ENCODE data around the gene CHKB.
A peak's percentile ranks its signal among the peaks of the same experiment; 100 is the strongest.

The CHKB gene

GRCh38 chr22:50595189-50595588 lies 12.5 kb upstream of the CHKB start:
- H3K27ac Mint-ChIP-seq: no peak overlapping the region
- peaks cover 20% of the 10 kb centered on the region for H3K27me3 Mint-ChIP-seq (ENCODE audit: low read depth)
- H3K4me1 Mint-ChIP-seq (ENCODE audit: low read depth): no peaks in the 10 kb centered on the region
- no peak overlapping the region for H3K4me3 Mint-ChIP-seq
- H3K36me3 Mint-ChIP-seq (ENCODE audit: low read depth): no peaks in the 10 kb centered on the region
- DNase-seq (ENCODE audit: low spot score): no peak
- no peaks in the 10 kb centered on the region for H3K9me3 Mint-ChIP-seq

DNA sequence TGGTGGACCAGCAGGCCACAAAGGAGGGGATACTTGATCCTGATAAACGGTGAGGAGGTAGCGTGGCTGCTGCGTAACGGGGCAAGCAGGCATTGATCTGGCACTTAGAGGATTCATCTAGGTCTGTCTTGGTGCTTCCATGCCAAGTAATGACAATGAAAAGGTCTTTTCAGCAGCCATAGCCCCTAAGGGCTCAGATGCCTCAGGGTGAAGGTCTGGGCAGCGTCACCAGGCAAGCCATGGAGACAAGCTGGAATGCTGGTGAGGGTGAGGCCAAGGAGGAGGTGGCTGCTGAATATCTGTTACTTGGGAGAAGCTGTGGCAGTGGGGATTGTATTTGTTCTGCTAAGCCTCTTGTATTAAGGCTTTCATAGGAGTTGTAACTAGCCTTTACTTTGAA lies 4.8 kb upstream of the CHKB start:
- H3K4me1 Mint-ChIP-seq (ENCODE audit: low read depth): peaks cover 7% of the 10 kb centered on the region
- no peak overlapping the region for H3K27ac Mint-ChIP-seq
- H3K27me3 Mint-ChIP-seq (ENCODE audit: low read depth): peaks cover 4% of the 10 kb centered on the region
- H3K4me3 Mint-ChIP-seq: no peak overlapping the region
- DNase-seq (ENCODE audit: low spot score): no peak
- no peaks in the 10 kb centered on the region for H3K9me3 Mint-ChIP-seq
- H3K36me3 Mint-ChIP-seq (ENCODE audit: low read depth): no peaks in the 10 kb centered on the region

GRCh38 chr22:50586416-50586815 lies 3.8 kb upstream of the CHKB start:
- Mint-ChIP-seq H3K4me1 (ENCODE audit: low read depth) (peaks cover 9% of the 10 kb centered on the region), H3K4me3 (no peak overlapping the region), H3K27ac (no peak overlapping the region), H3K36me3 (ENCODE audit: low read depth) (no peaks in the 10 kb centered on the region), H3K27me3 (ENCODE audit: low read depth) (peaks cover 4% of the 10 kb centered on the region), H3K9me3 (no peaks in the 10 kb centered on the region)
- DNase-seq (ENCODE audit: low spot score): no peak

DNA sequence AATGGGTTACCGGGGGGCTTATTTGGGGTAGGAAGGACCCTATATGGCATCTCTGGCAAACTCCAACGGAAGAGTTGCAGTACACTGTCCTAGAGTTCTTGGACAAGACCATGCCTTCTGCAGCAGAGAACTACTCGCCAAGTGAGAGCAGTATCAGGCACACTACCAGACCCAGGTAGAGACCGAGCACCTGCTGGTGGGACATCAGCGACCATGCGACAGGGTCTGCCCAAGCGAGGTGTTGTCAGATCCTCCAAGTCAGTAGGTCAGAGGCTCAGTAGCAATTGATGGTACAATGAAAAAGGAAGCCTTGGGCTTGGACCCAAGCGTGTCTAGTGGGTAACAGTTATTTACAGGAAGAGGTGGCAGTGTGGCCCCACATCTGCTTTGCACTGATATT lies 3.1 kb upstream of the CHKB start:
- no peak for DNase-seq (ENCODE audit: low spot score)
- no peak overlapping the region for H3K4me3 Mint-ChIP-seq
- peaks cover 11% of the 10 kb centered on the region for H3K4me1 Mint-ChIP-seq (ENCODE audit: low read depth)
- no peak overlapping the region for H3K27ac Mint-ChIP-seq
- H3K9me3 Mint-ChIP-seq: no peaks in the 10 kb centered on the region
- peaks cover 4% of the 10 kb centered on the region for H3K27me3 Mint-ChIP-seq (ENCODE audit: low read depth)
- H3K36me3 Mint-ChIP-seq (ENCODE audit: low read depth): no peaks in the 10 kb centered on the region

- Mint-ChIP-seq H3K4me1 (ENCODE audit: low read depth) (peaks cover 11% of the 10 kb centered on the region), H3K27me3 (ENCODE audit: low read depth) (peaks cover under 1% of the 10 kb centered on the region), H3K9me3 (no peaks in the 10 kb centered on the region), H3K36me3 (ENCODE audit: low read depth) (peaks cover 5% of the 10 kb centered on the region), H3K27ac (no peak overlapping the region), H3K4me3 (no peak overlapping the region)
- no peak for DNase-seq (ENCODE audit: low spot score)
These were observed 2.6 kb upstream of the CHKB start for GRCh38 chr22:50585238-50585637.

GRCh38 chr22:50584106-50585096 lies 1.8 kb upstream of the CHKB start:
- H3K27me3 Mint-ChIP-seq (ENCODE audit: low read depth): no peaks in the 10 kb centered on the region
- peaks cover 11% of the 10 kb centered on the region for H3K36me3 Mint-ChIP-seq (ENCODE audit: low read depth)
- DNase-seq (ENCODE audit: low spot score): no peak
- peaks cover 11% of the 10 kb centered on the region for H3K4me1 Mint-ChIP-seq (ENCODE audit: low read depth)
- H3K4me3 Mint-ChIP-seq: peak overlapping the region; percentile 90
- no peaks in the 10 kb centered on the region for H3K9me3 Mint-ChIP-seq
- H3K27ac Mint-ChIP-seq: no peak overlapping the region

GRCh38 chr22:50583294-50583861 lies 729 bp upstream of the CHKB start:
- Mint-ChIP-seq H3K4me1 (ENCODE audit: low read depth) (peaks cover 11% of the 10 kb centered on the region), H3K27ac (peak overlapping the region; percentile 74)

GRCh38 chr22:50581950-50582492 lies 628 bp downstream of the CHKB start:
- Mint-ChIP-seq H3K36me3 (ENCODE audit: low read depth) (peaks cover 19% of the 10 kb centered on the region), H3K4me3 (peak overlapping the region; percentile 87), H3K27me3 (ENCODE audit: low read depth) (no peaks in the 10 kb centered on the region), H3K9me3 (no peaks in the 10 kb centered on the region), H3K4me1 (ENCODE audit: low read depth) (peaks cover 14% of the 10 kb centered on the region), H3K27ac (peak overlapping the region; percentile 96)
- DNase-seq (ENCODE audit: low spot score): no peak

More at GRCh38 chr22:50583294-50583861, 729 bp upstream of the CHKB start:
- H3K36me3 Mint-ChIP-seq (ENCODE audit: low read depth): peaks cover 14% of the 10 kb centered on the region
- no peak for DNase-seq (ENCODE audit: low spot score)
- peak overlapping the region; percentile 90 for H3K4me3 Mint-ChIP-seq
- H3K27me3 Mint-ChIP-seq (ENCODE audit: low read depth): no peaks in the 10 kb centered on the region
- H3K9me3 Mint-ChIP-seq: no peaks in the 10 kb centered on the region

DNA sequence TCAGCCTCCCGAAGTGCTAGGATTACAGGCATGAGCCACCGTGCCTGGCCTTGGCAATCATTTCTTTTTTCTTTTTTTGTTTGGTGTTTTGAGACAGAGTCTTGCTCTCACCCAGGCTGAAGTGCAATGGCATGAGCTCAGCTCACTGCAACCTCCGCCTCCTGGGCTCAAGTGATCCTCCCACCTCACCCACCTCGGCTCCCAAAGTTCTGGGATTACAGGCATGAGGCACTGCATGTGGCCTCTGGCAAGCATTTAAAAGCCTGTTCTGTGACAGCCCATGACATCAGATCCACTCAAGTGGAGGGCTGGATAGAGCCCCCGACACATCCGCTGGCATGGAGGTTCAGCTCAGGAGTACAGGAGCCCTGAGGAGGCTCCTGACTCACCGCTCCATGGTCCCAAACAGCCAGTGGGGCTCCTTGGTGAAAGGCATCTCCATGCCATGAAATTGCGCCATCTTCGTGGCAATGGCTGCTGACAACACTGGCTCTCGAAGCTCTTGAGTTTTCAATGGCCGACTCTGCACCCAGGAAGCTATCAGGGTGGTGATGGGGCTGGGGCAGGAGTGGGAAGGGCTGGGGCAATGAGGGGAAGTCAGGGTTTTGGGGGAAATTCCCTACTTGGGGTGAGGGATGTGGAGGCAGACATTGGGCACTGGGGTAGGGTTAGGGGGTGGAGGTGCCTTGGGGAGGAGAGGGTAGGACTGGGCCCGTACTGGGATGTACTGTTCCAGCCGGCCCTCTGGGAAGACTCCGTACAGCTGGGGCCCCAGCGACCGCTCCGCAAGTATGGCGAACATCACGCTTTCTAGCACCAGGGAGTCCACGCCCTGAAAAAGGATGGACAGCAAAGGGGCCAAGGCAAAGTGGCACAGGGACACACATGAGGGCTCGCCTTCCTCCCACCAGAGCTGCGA lies 1.4 kb downstream of the CHKB start:
- DNase-seq (ENCODE audit: low spot score): no peak
- peaks cover 23% of the 10 kb centered on the region for H3K36me3 Mint-ChIP-seq (ENCODE audit: low read depth)
- no peaks in the 10 kb centered on the region for H3K27me3 Mint-ChIP-seq (ENCODE audit: low read depth)
- peaks cover 14% of the 10 kb centered on the region for H3K4me1 Mint-ChIP-seq (ENCODE audit: low read depth)
- peak overlapping the region; percentile 76 for H3K27ac Mint-ChIP-seq
- no peaks in the 10 kb centered on the region for H3K9me3 Mint-ChIP-seq
- H3K4me3 Mint-ChIP-seq: peak overlapping the region; percentile 86

DNA sequence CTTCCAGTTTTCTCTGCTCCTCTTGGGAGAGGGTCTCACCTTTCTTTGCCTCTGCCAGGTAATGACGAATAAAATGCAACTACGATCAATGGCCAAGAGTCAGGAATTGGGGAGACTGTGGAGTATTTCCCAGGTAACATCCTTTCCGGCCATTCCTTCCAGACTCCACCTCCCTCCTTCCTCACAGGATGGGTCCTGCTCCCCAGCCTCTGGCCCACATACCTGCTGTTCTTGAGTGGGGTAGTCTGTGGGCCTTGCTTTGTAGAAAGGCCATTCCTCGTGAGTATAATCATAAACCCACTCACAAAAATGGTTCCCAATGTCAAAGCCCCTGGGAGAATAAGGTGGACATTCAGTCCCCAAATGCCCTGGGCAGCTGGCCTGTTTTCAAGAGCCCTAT lies 2.9 kb downstream of the CHKB start:
- H3K4me3 Mint-ChIP-seq: no peak overlapping the region

GRCh38 chr22:50578776-50579310 lies 3.8 kb downstream of the CHKB start:
- Mint-ChIP-seq H3K27me3 (ENCODE audit: low read depth) (no peaks in the 10 kb centered on the region), H3K27ac (no peak overlapping the region), H3K9me3 (no peaks in the 10 kb centered on the region), H3K36me3 (ENCODE audit: low read depth) (peaks cover 27% of the 10 kb centered on the region), H3K4me1 (ENCODE audit: low read depth) (peaks cover 12% of the 10 kb centered on the region), H3K4me3 (no peak overlapping the region)
- DNase-seq (ENCODE audit: low spot score): no peak

More for the DNA sequence above, 2.9 kb downstream of the CHKB start:
- no peaks in the 10 kb centered on the region for H3K27me3 Mint-ChIP-seq (ENCODE audit: low read depth)
- H3K4me1 Mint-ChIP-seq (ENCODE audit: low read depth): peaks cover 14% of the 10 kb centered on the region
- H3K9me3 Mint-ChIP-seq: no peaks in the 10 kb centered on the region
- DNase-seq (ENCODE audit: low spot score): no peak
- peaks cover 23% of the 10 kb centered on the region for H3K36me3 Mint-ChIP-seq (ENCODE audit: low read depth)
- H3K27ac Mint-ChIP-seq: no peak overlapping the region

DNA sequence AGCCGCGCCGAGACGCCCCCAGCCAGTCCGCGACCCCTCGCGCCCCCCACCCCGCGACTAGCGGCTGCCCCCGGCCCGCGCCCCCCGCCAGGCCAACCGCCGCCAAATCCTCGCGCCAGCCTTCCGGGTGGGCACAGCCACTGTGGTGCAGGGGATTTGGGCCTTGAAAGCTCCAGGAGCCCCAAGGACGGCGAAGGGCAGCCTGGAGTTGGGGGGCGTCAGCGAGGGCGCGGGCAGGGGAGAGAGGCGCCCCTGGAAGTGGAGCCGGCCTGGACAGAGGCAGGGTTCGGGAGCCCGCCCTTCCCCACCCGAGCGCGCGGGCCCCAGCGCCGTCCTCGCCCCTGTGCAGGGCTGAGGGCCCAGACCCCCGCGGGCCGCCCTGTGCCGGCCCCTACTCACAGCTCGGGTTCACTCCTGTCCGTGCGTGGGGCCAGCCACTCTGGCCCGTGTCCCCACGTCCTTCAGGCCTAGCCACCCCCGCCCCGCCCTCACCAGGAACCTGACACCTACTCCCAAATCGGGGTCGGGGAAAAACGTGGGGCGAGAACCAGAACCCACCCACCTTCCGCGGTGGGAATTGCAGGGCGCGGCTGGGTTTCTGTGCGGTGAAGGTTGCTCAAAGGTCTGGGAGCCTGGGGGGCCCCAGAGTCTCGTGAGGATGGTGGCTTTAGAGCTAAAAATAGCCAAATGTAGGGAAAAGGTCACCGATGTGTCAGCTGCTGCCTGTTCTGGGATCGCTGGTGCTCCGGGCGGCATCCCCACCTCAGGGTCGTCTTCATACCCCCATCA lies 4.5 kb downstream of the CHKB start, which contains the start of gene CPT1B:
Gene CPT1B (minus strand): TSS at position 441 of the 789 bp plus-strand sequence. CDS start 512 bp downstream, outside the sequence.
- DNase-seq (ENCODE audit: low spot score): no peak
- Mint-ChIP-seq H3K4me3 (peak within 1 kb of the TSS; percentile 6), H3K9me3 (no peaks in the 10 kb centered on the region), H3K27ac (no peak within 1 kb of the TSS), H3K4me1 (ENCODE audit: low read depth) (peaks cover 7% of the 10 kb centered on the region), H3K27me3 (ENCODE audit: low read depth) (no peaks in the 10 kb centered on the region), H3K36me3 (ENCODE audit: low read depth) (peaks cover 27% of the 10 kb centered on the region)

GRCh38 chr22:50577697-50577986 lies 5.0 kb downstream of the CHKB start:
- no peak for DNase-seq (ENCODE audit: low spot score)
- Mint-ChIP-seq H3K4me1 (ENCODE audit: low read depth) (peaks cover 7% of the 10 kb centered on the region), H3K27ac (no peak overlapping the region), H3K9me3 (no peaks in the 10 kb centered on the region), H3K27me3 (ENCODE audit: low read depth) (no peaks in the 10 kb centered on the region), H3K4me3 (peak overlapping the region; percentile 6), H3K36me3 (ENCODE audit: low read depth) (peaks cover 27% of the 10 kb centered on the region)
